GM23248 (cell line): ENCODE data around the gene RABIF. TPM values are rescaled to one million over a fixed set of nuclear protein-coding genes. Genes with fewer than 3 reads are reported as not detected.

Source experiments
- DNase-seq: peaks from one replicate; pipeline ENCODE4 v3.0.0-alpha.2; 2015
- H2AFZ ChIP-seq: fragments of 200-600 bp; sonication (generic); 2 replicates; pipeline ENCODE4 v1.6.1; 2016; ENCODE audit warnings: antibody characterized with exemption
- H3F3A ChIP-seq: fragments of 200-600 bp; sonication (generic); 2 replicates; pipeline ENCODE4 v1.6.1; 2016; ENCODE audit warnings: mild to moderate bottlenecking, antibody characterized with exemption, mixed run types; ENCODE audit not compliant: insufficient read depth
- H3K27ac ChIP-seq: fragments of 200-600 bp; sonication (generic); 2 replicates; pipeline ENCODE4 v1.5.1; 2016; ENCODE audit warnings: mild to moderate bottlenecking
- H3K27me3 ChIP-seq: fragments of 200-600 bp; sonication (generic); replicated peaks from 2 replicates; pipeline ENCODE4 v1.6.1; 2016; ENCODE audit warnings: mild to moderate bottlenecking; ENCODE audit not compliant: insufficient read depth
- H3K36me3 ChIP-seq: fragments of 200-600 bp; sonication (generic); 2 replicates; pipeline ENCODE4 v1.6.1; 2016; ENCODE audit warnings: low read depth, mild to moderate bottlenecking
- H3K4me1 ChIP-seq: fragments of 200-600 bp; sonication (generic); 2 replicates; pipeline ENCODE4 v1.6.1; 2016; ENCODE audit warnings: mild to moderate bottlenecking; ENCODE audit not compliant: insufficient read depth
- H3K4me2 ChIP-seq: fragments of 200-600 bp; sonication (generic); one replicate; pipeline ENCODE4 v1.6.1; 2016; ENCODE audit warnings: mild to moderate bottlenecking; ENCODE audit not compliant: unreplicated experiment
- H3K4me3 ChIP-seq: fragments of 200-600 bp; sonication (generic); 2 replicates; pipeline ENCODE4 v1.5.1; 2016; ENCODE audit warnings: mild to moderate bottlenecking
- H3K79me2 ChIP-seq: fragments of 200-600 bp; sonication (generic); 2 replicates; pipeline ENCODE4 v1.6.1; 2016; ENCODE audit warnings: mild to moderate bottlenecking; ENCODE audit not compliant: insufficient read depth
- H3K9ac ChIP-seq: fragments of 200-600 bp; sonication (generic); 2 replicates; pipeline ENCODE4 v1.6.1; 2016; ENCODE audit warnings: mild to moderate bottlenecking
- H3K9me2 ChIP-seq: fragments of 200-600 bp; sonication (generic); 2 replicates; pipeline ENCODE4 v1.6.1; 2016; ENCODE audit warnings: mixed run types, mild to moderate bottlenecking, moderate library complexity; ENCODE audit not compliant: insufficient read depth
- H3K9me3 ChIP-seq: fragments of 200-600 bp; sonication (generic); one replicate; pipeline ENCODE4 v1.6.1; 2017; ENCODE audit warnings: low read depth
- H4K20me1 ChIP-seq: fragments of 200-600 bp; sonication (generic); 2 replicates; pipeline ENCODE4 v1.6.0; 2016; ENCODE audit not compliant: insufficient read depth
- EZH2 ChIP-seq: fragments of 200-600 bp; sonication (generic); IDR thresholded peaks from 2 replicates; pipeline ENCODE4 v1.6.1; 2018; ENCODE audit warnings: antibody characterized with exemption, mild to moderate bottlenecking; ENCODE audit not compliant: insufficient read depth, poor library complexity, severe bottlenecking
- EZH2phosphoT487 ChIP-seq: fragments of 200-600 bp; sonication (generic); IDR thresholded peaks from 2 replicates; pipeline ENCODE4 v1.6.1; 2018; ENCODE audit warnings: antibody characterized with exemption, moderate library complexity, mild to moderate bottlenecking, low read depth; ENCODE audit not compliant: insufficient read depth
- WGBS, 2 experiments: methylation state at CpG; one replicate each; pipeline ENCODE4 v1.1.6; 2015 to 2017; ENCODE audit warnings: low lambda C conversion rate in 2 of 2, low coverage in 1 of 2; ENCODE audit errors: missing lambda C conversion rate in 2 of 2; 5-methylcytosine and 5-hydroxymethylcytosine counted together
- in situ Hi-C: fragments of 300-500 bp; cut with MboI; formaldehyde crosslinking; loops from 2 replicates; pipeline ENCODE4 v1.15.0; 2020
- polyA plus RNA-seq: library from polyadenylated mRNA; unstranded; fragments of >200 nt; fragmentation: Nextera tagmentation; extraction: Ambion mirVana; gene quantifications from 2 replicates; pipeline ENCODE4 v1.2.1, GENCODE V29; 2016
- total RNA-seq: library from RNA; depleted of rRNA; stranded (reverse); fragments of >200 nt; shearing (Covaris generic); gene quantifications from 2 replicates; pipeline ENCODE4 v1.2.3, GENCODE V29; 2014

The RABIF gene
- total and polyA plus RNA-seq, 2 experiments from 2014 or later: 7.2 to 17.0 TPM

DNA sequence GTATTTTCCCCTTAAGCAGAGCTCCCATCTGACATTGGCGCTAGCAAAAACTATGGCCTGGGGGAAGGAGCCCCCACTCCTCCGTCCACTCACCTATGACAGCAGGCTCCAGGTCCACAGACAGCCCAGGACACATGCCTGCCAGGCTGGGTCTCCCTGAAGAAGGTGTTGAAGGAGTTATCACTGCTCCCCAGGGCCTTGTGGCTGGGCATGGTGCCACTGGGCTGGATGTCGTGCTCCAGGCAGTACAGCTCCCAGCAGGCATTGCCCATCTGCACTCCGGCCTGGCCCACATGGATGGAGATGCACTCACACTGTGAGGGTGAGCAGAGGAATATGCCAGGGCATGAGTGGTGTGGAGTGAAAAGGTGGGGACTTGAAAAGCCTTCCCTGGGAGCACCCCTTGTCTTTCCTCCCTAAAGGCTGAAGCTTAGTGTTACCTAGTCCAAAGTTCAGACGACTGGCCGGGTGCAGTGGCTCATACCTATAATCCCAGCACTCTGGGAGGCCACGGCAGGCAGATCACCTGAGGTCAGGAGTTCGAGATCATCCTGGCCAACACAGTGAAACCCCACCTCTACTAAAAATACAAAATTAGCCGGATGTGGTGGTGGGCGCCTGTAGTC is 30.0 kb downstream of the RABIF start:
- Histone ChIP-seq H3K79me2 (no peaks in the 10 kb centered on the region), H3K36me3 (no peaks in the 10 kb centered on the region), H3K9me2 (no peaks in the 10 kb centered on the region), H2AFZ (no peak overlapping the region), H3K27me3 (no peaks in the 10 kb centered on the region), H3K27ac (no peak overlapping the region), H3F3A (no peaks in the 10 kb centered on the region), H3K9me3 (no peaks in the 10 kb centered on the region), H3K9ac (no peak overlapping the region), H3K4me1 (no peaks in the 10 kb centered on the region), H4K20me1 (no peaks in the 10 kb centered on the region), H3K4me3 (no peak overlapping the region), H3K4me2 (no peak overlapping the region)
- in situ Hi-C loops: no loop called here
- peak; percentile 15 for DNase-seq
- TF ChIP-seq EZH2phosphoT487 (no peak), EZH2 (no peak)
- 78 to 82% methylated on average over 9 to 10 of the region's 10 CpGs for WGBS, 2 experiments

DNA sequence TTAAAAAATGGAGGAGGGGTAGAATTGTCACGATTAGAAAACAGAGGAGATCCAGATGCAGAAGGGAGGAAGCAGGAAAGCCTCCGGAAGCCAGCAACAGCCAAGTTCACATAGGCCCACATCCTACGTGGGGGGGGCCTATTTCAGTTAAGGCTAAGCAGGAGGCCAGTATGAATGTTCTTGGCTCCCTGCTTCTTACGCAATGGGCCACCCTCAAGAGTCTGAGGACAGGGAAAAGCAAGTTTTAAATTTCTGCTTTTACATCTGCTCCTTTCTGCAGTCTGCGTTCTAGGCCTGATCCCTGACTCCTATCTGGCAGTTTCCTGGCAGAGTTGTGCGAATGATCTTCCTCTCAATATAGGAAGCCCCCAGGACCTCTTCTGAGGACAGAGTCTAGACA is 30.6 kb downstream of the RABIF start:
- no peaks in the 10 kb centered on the region for H3K79me2 ChIP-seq
- no peak overlapping the region for H3K27ac ChIP-seq
- in situ Hi-C loops: no loop called here
- H3K4me2 ChIP-seq: no peak overlapping the region
- H3K9me3 ChIP-seq: no peaks in the 10 kb centered on the region
- DNase-seq: peak; percentile 74
- no peaks in the 10 kb centered on the region for H4K20me1 ChIP-seq
- no peaks in the 10 kb centered on the region for H3F3A ChIP-seq
- no peaks in the 10 kb centered on the region for H3K9me2 ChIP-seq
- WGBS, 2 experiments: 19 to 34% methylated on average over 6 of the region's 6 CpGs
- H3K36me3 ChIP-seq: no peaks in the 10 kb centered on the region
- no peaks in the 10 kb centered on the region for H3K4me1 ChIP-seq
- H3K9ac ChIP-seq: no peak overlapping the region
- peak overlapping the region; percentile 17; the same call in 1 of the 2 replicates for H2AFZ ChIP-seq
- H3K27me3 ChIP-seq: no peaks in the 10 kb centered on the region
- H3K4me3 ChIP-seq: no peak overlapping the region
- TF ChIP-seq EZH2: no peak
- TF ChIP-seq EZH2phosphoT487: no peak

DNA sequence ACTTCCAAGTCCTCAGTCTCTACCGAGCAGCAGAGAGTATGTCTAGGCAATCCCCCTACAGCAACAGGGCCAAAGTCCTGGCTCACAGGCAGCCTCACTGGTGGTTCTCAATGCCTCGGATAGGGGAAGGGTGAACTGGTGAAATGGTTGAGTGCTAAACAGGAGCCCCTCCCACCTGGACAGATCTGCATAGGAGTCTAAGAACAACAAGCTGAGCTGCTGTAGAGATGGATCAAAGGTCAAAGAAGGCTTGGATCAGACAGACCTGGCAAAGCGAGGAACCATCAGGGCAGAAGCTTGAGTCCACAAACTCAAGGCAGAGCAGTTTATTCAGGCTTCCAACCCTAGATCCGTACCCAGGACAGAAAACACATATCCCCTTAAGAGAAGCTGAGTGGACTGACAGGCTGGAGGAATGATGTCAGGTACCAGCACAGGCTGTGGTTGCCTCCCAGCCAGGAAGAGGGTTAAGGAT is 31.8 kb downstream of the RABIF start:
- no peak overlapping the region for H3K4me2 ChIP-seq
- no peak overlapping the region for H2AFZ ChIP-seq
- H3K79me2 ChIP-seq: no peaks in the 10 kb centered on the region
- in situ Hi-C loops: no loop called here
- H3F3A ChIP-seq: no peaks in the 10 kb centered on the region
- H4K20me1 ChIP-seq: no peaks in the 10 kb centered on the region
- no peaks in the 10 kb centered on the region for H3K27me3 ChIP-seq
- H3K4me3 ChIP-seq: no peak overlapping the region
- no peaks in the 10 kb centered on the region for H3K9me2 ChIP-seq
- TF ChIP-seq EZH2phosphoT487: no peak
- TF ChIP-seq EZH2: no peak
- no peak for DNase-seq
- H3K27ac ChIP-seq: no peak overlapping the region
- H3K9me3 ChIP-seq: no peaks in the 10 kb centered on the region
- H3K9ac ChIP-seq: no peak overlapping the region
- H3K36me3 ChIP-seq: no peaks in the 10 kb centered on the region
- H3K4me1 ChIP-seq: no peaks in the 10 kb centered on the region
- 65 to 72% methylated on average over 4 of the region's 4 CpGs for WGBS, 2 experiments

DNA sequence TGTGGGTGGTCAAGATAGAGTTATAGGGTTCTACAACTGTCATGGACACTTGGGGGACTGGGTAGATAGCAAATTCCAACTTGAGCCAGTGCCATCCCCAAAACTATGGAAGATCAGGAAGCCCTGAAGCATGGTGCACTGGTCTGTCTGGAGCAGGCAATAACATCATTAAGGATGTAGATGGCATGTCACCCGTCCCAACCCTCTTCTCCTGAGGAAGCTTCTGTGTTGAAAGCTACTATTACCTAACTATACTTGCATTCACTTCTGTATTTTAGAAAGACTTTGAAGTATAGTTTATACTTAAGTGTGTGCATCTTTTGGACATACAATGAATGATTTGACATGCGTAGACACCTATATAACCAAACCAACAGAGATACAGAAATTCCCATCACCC is 32.9 kb downstream of the RABIF start:
- Histone ChIP-seq H3K9me2 (no peaks in the 10 kb centered on the region), H4K20me1 (no peaks in the 10 kb centered on the region), H3K4me3 (no peak overlapping the region), H3K4me2 (no peak overlapping the region), H3K36me3 (no peaks in the 10 kb centered on the region), H3K9ac (no peak overlapping the region), H3K9me3 (no peaks in the 10 kb centered on the region), H3K27me3 (no peaks in the 10 kb centered on the region), H2AFZ (no peak overlapping the region), H3K79me2 (no peaks in the 10 kb centered on the region), H3K4me1 (no peaks in the 10 kb centered on the region), H3F3A (no peaks in the 10 kb centered on the region), H3K27ac (no peak overlapping the region)
- in situ Hi-C loops: no loop called here
- no peak for DNase-seq
- 57% methylated on average over 2 of the region's 2 CpGs for WGBS, 2 experiments
- TF ChIP-seq EZH2: no peak
- no peak for TF ChIP-seq EZH2phosphoT487
